ENCODE results near the gene RPRM. TPM values are rescaled to one million over a fixed set of nuclear protein-coding genes. Genes with fewer than 3 reads are reported as not detected.

Gene RPRM
- total and polyA plus RNA-seq, 2 experiments from 2014 or later: 5.9 to 7.5 TPM

- H2AFZ ChIP-seq: no peak overlapping the region
- H3K4me2 ChIP-seq: no peak overlapping the region
- no peaks in the 10 kb centered on the region for H3K36me3 Mint-ChIP-seq (ENCODE audit: low read depth)
- no peak overlapping the region for H3K4me3 ChIP-seq
- no peaks in the 10 kb centered on the region for H3K9me3 Mint-ChIP-seq
- no peaks in the 10 kb centered on the region for H3K36me3 ChIP-seq (ENCODE audit: insufficient read depth)
- DNase-seq (ENCODE audit: low spot score): no peak
- H3K9me2 ChIP-seq (ENCODE audit: insufficient read depth): no peaks in the 10 kb centered on the region
- no peaks in the 10 kb centered on the region for H4K20me1 ChIP-seq (replicated peaks; ENCODE audit: insufficient read depth)
- H3K27ac Mint-ChIP-seq: no peak overlapping the region
- H3K27me3 ChIP-seq (ENCODE audit: insufficient read depth): no peaks in the 10 kb centered on the region
- H3K4me1 Mint-ChIP-seq: no peaks in the 10 kb centered on the region; the same call in 2 of the 3 replicates
- H3K79me2 ChIP-seq (replicated peaks; ENCODE audit: insufficient read depth): no peaks in the 10 kb centered on the region
- H3K4me1 ChIP-seq (ENCODE audit: insufficient read depth): no peaks in the 10 kb centered on the region
- no peak overlapping the region for H3K27ac ChIP-seq (ENCODE audit: low read depth)
- no peaks in the 10 kb centered on the region for H3F3A ChIP-seq (replicated peaks; ENCODE audit: low read depth)
- H3K27me3 Mint-ChIP-seq (ENCODE audit: insufficient read depth, low read depth, poor library complexity): no peaks in the 10 kb centered on the region
- no peak overlapping the region for H3K4me3 Mint-ChIP-seq
- ATAC-seq: no peak
- 0 out of 4 replicates have a peak, but pooled peaks of 1 of the 2 experiments have one; percentile 8 for TF ChIP-seq CTCF (conservative IDR thresholded peaks at IDR 0.05; ENCODE audit: low read depth in 2 of 2)
- TF ChIP-seq CREB1 (CRISPR knock-in tag; IDR thresholded peaks at IDR 0.05; ENCODE audit: low read depth): no peak
These were observed 19.5 kb upstream of the RPRM start for GRCh38 chr2:153497938-153498629.

- no peak overlapping the region for H3K4me3 Mint-ChIP-seq
- Histone ChIP-seq H3K4me1 (ENCODE audit: insufficient read depth) (no peaks in the 10 kb centered on the region), H3K27ac (ENCODE audit: low read depth) (no peak overlapping the region), H3K36me3 (ENCODE audit: insufficient read depth) (no peaks in the 10 kb centered on the region), H3K9me2 (ENCODE audit: insufficient read depth) (no peaks in the 10 kb centered on the region), H2AFZ (no peak overlapping the region), H3K4me3 (no peak overlapping the region), H3K79me2 (replicated peaks; ENCODE audit: insufficient read depth) (no peaks in the 10 kb centered on the region), H4K20me1 (replicated peaks; ENCODE audit: insufficient read depth) (no peaks in the 10 kb centered on the region), H3F3A (replicated peaks; ENCODE audit: low read depth) (no peaks in the 10 kb centered on the region), H3K4me2 (no peak overlapping the region), H3K27me3 (ENCODE audit: insufficient read depth) (no peaks in the 10 kb centered on the region)
- H3K36me3 Mint-ChIP-seq (ENCODE audit: low read depth): no peaks in the 10 kb centered on the region
- H3K27ac Mint-ChIP-seq: no peak overlapping the region
- no peaks in the 10 kb centered on the region for H3K27me3 Mint-ChIP-seq (ENCODE audit: insufficient read depth, low read depth, poor library complexity)
- ATAC-seq (no peak; the same call in 2 of the 3 replicates), DNase-seq (ENCODE audit: low spot score) (no peak)
- H3K9me3 Mint-ChIP-seq: no peaks in the 10 kb centered on the region
- H3K4me1 Mint-ChIP-seq: no peaks in the 10 kb centered on the region; the same call in 2 of the 3 replicates
- TF ChIP-seq ZNF331 (CRISPR knock-in tag; IDR thresholded peaks at IDR 0.05; ENCODE audit: low read depth) (no peak), JUNB (IDR thresholded peaks at IDR 0.05; ENCODE audit: unreplicated experiment) (no peak), CREB1 (CRISPR knock-in tag; IDR thresholded peaks at IDR 0.05; ENCODE audit: low read depth) (no peak), STAT1 (IDR thresholded peaks at IDR 0.05; ENCODE audit: unreplicated experiment) (no peak), ETS1 (IDR thresholded peaks at IDR 0.05) (no peak), REST (IDR thresholded peaks at IDR 0.05; ENCODE audit: unreplicated experiment) (no peak), ZNF462 (CRISPR knock-in tag; IDR thresholded peaks at IDR 0.05) (no peak)
These were observed 17.2 kb upstream of the RPRM start for GRCh38 chr2:153495725-153496124.
